Suppressor macrophage treated with lipopolysaccharide for 4 hours (primary cell): ENCODE results near the gene CAMTA1.
"Not testable (repeated sequence)": the region's sequence is repeated elsewhere in the genome, so short reads cannot be mapped to it uniquely, and the experiment has no call there.

ENCODE experiments used
- DNase-seq: peaks from one replicate; pipeline ENCODE4 v3.0.0-alpha.2; 2020

The CAMTA1 gene

GRCh38 chr1:7781501-7781900 lies 996.2 kb downstream of the CAMTA1 start:
- no peak for DNase-seq

GRCh38 chr1:7781923-7782495 lies 996.8 kb downstream of the CAMTA1 start:
- peak; percentile 47 for DNase-seq

GRCh38 chr1:7783178-7783711 lies 998.0 kb downstream of the CAMTA1 start:
- DNase-seq, result peak; percentile 33

GRCh38 chr1:7783826-7784491 lies 998.7 kb downstream of the CAMTA1 start, which contains the start of gene PER3:
TSS of gene PER3 (plus strand) at chr1:7784291. CDS start at chr1:7784878, 587 bp downstream.
- DNase-seq, result peak; percentile 98

GRCh38 chr1:7784492-7785071 lies 999.3 kb downstream of the CAMTA1 start:
- no peak for DNase-seq

- DNase-seq, result no peak
Observed at GRCh38 chr1:7785108-7785507, 999.9 kb downstream of the CAMTA1 start.

GRCh38 chr1:7786795-7787194 lies 1001.5 kb downstream of the CAMTA1 start:
- peak; percentile 45 for DNase-seq

GRCh38 chr1:7789828-7790227 lies 1004.6 kb downstream of the CAMTA1 start:
- no peak for DNase-seq

- not testable (repeated sequence) for DNase-seq
Observed at GRCh38 chr1:7791027-7791426, 1005.8 kb downstream of the CAMTA1 start.

- no peak for DNase-seq
Observed at GRCh38 chr1:7795406-7795805, 1010.2 kb downstream of the CAMTA1 start.

- no peak for DNase-seq
Observed at GRCh38 chr1:7805460-7805859, 1020.2 kb downstream of the CAMTA1 start.

GRCh38 chr1:7808253-7808844 lies 1023.1 kb downstream of the CAMTA1 start:
- DNase-seq, result peak; percentile 66

- DNase-seq, result no peak
Observed at GRCh38 chr1:7809742-7810141, 1024.5 kb downstream of the CAMTA1 start.

- peak; percentile 95 for DNase-seq
Observed at GRCh38 chr1:7810395-7810794, 1025.1 kb downstream of the CAMTA1 start.

- DNase-seq, result peak; percentile 83
Observed at GRCh38 chr1:7811476-7811875, 1026.2 kb downstream of the CAMTA1 start.

GRCh38 chr1:7813677-7814373 lies 1028.6 kb downstream of the CAMTA1 start:
- DNase-seq, result no peak
